HG03159 (cell line): ENCODE measurements around the gene MYO1F.
"Not testable (repeated sequence)": the region's sequence is repeated elsewhere in the genome, so short reads cannot be mapped to it uniquely, and the experiment has no call there.

Experiments used
- ATAC-seq: cut with Tn5 transposase; IDR thresholded peaks from one replicate; pipeline ENCODE4 v1.9.1; 2021; ENCODE audit warnings: mild to moderate bottlenecking, moderate library complexity; ENCODE audit not compliant: unreplicated experiment

Gene MYO1F

GRCh38 chr19:8519388-8519787 is 57.9 kb downstream of the MYO1F start:
- no peak for ATAC-seq

GRCh38 chr19:8518536-8518935 is 58.7 kb downstream of the MYO1F start:
- no peak for ATAC-seq

GRCh38 chr19:8517551-8518442 is 59.4 kb downstream of the MYO1F start:
- ATAC-seq = no peak

- ATAC-seq = no peak
Measured at GRCh38 chr19:8515317-8515716, 61.9 kb downstream of the MYO1F start.

GRCh38 chr19:8514505-8515009 is 62.7 kb downstream of the MYO1F start:
- ATAC-seq = not testable (repeated sequence)

- ATAC-seq = peak; percentile 89
Measured at GRCh38 chr19:8513687-8514504, 63.3 kb downstream of the MYO1F start, which contains the start of gene ZNF414. TSS of gene ZNF414 (minus strand) at chr19:8514167. CDS start at chr19:8514046, 121 bp downstream.

GRCh38 chr19:8513036-8513686 is 64.1 kb downstream of the MYO1F start:
- no peak for ATAC-seq

- no peak for ATAC-seq
Measured at GRCh38 chr19:8512115-8512967, 64.9 kb downstream of the MYO1F start.

- no peak for ATAC-seq
Measured at GRCh38 chr19:8511573-8512101, 65.6 kb downstream of the MYO1F start.

- ATAC-seq = no peak
Measured at GRCh38 chr19:8510589-8511115, 66.6 kb downstream of the MYO1F start.

GRCh38 chr19:8506402-8506957 is 70.8 kb downstream of the MYO1F start:
- no peak for ATAC-seq

GRCh38 chr19:8505680-8506401 is 71.4 kb downstream of the MYO1F start:
- ATAC-seq = no peak

GRCh38 chr19:8504919-8505318 is 72.3 kb downstream of the MYO1F start:
- ATAC-seq = no peak

- ATAC-seq = no peak
Measured at GRCh38 chr19:8504171-8504570, 73.1 kb downstream of the MYO1F start.

GRCh38 chr19:8503510-8503909 is 73.7 kb downstream of the MYO1F start:
- ATAC-seq = no peak

GRCh38 chr19:8501981-8502380 is 75.3 kb downstream of the MYO1F start:
- ATAC-seq = no peak

- no peak for ATAC-seq
Measured at GRCh38 chr19:8501516-8501915, 75.7 kb downstream of the MYO1F start.

GRCh38 chr19:8500158-8500557 is 77.1 kb downstream of the MYO1F start:
- no peak for ATAC-seq
